Thoracic aorta (tissue), 2 donors: ENCODE measurements around the gene SLC1A1. TPM values are rescaled to one million over a fixed set of nuclear protein-coding genes. Genes with fewer than 3 reads are reported as not detected.

Source experiments
- ATAC-seq: fragments of 150-250 bp; one replicate; pipeline ENCODE4 v1.8.0; 2017; ENCODE audit warnings: low read depth; ENCODE audit not compliant: insufficient number of reproducible peaks, low FRiP score
- DNase-seq: peaks from one replicate; pipeline ENCODE4 v3.0.0-alpha.2; 2020; ENCODE audit warnings: low spot score
- H3K27ac ChIP-seq, 2 donors: fragments of 200-600 bp; sonication (generic); 1 replicate in 1 of 2; 2 replicates in 1 of 2; pipeline ENCODE4 v1.5.1; 2016; ENCODE audit warnings: mild to moderate bottlenecking in 2 of 2, moderate library complexity in 2 of 2
- H3K27me3 ChIP-seq: fragments of 200-600 bp; sonication (generic); replicated peaks from 2 replicates; pipeline ENCODE4 v1.6.0; 2016; ENCODE audit warnings: mild to moderate bottlenecking; ENCODE audit not compliant: insufficient read depth
- H3K36me3 ChIP-seq: fragments of 200-600 bp; sonication (generic); one replicate; pipeline ENCODE4 v1.5.1; 2016
- H3K4me1 ChIP-seq, 2 donors: fragments of 200-600 bp; sonication (generic); 1 replicate in 1 of 2; 2 replicates in 1 of 2; pipeline versions ENCODE4 v1.5.1 to v1.6.0; 2016; ENCODE audit warnings: low read depth in 2 of 2, mild to moderate bottlenecking in 1 of 2; ENCODE audit not compliant: control insufficient read depth in 1 of 2
- H3K4me3 ChIP-seq: fragments of 200-600 bp; sonication (generic); 2 replicates; pipeline ENCODE4 v1.5.1; 2016; ENCODE audit warnings: mild to moderate bottlenecking
- H3K9me3 ChIP-seq: fragments of 200-600 bp; sonication (generic); 2 replicates; pipeline ENCODE4 v1.5.1; 2016
- total RNA-seq, 2 donors: library from RNA; depleted of rRNA; stranded (reverse); fragments of >200 nt; gene quantifications; one replicate each; pipeline versions ENCODE4 v1.1.0 to v1.2.3, GENCODE V29; 2016
- TF ChIP-seq, protein P1 (sequence below): fragments of 200-600 bp; sonication (generic); IDR thresholded peaks from one replicate; pipeline ENCODE4 v1.5.1; 2019; ENCODE audit warnings: antibody characterized with exemption

SLC1A1 gene
- total RNA-seq, 2 donors from 2014 or later: 3.7 to 7.3 TPM

DNA sequence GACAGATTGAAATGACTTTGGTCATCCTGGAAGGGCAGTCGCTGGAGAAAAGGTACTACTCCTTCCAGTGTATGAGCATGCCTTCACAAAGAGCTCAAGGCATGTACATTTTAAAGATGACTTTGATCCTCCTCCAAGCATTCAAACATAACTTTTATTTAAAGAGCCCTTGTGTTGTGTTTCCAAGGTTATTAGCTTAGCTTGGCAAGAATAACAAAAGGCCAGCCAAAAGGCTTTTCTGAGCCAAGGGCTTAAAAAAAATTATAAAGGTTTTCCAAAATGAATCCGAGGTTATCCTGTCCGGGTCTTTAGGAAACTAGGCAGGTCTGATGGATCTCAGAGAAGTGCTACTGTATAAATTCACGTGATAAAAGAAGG lies 100.8 kb downstream of the SLC1A1 start:
- H3K27me3 ChIP-seq: no peaks in the 10 kb centered on the region
- no peak for DNase-seq
- no peak overlapping the region for H3K4me3 ChIP-seq
- H3K9me3 ChIP-seq: no peaks in the 10 kb centered on the region
- H3K27ac ChIP-seq: no peak overlapping the region
- TF ChIP-seq, protein P1, sequence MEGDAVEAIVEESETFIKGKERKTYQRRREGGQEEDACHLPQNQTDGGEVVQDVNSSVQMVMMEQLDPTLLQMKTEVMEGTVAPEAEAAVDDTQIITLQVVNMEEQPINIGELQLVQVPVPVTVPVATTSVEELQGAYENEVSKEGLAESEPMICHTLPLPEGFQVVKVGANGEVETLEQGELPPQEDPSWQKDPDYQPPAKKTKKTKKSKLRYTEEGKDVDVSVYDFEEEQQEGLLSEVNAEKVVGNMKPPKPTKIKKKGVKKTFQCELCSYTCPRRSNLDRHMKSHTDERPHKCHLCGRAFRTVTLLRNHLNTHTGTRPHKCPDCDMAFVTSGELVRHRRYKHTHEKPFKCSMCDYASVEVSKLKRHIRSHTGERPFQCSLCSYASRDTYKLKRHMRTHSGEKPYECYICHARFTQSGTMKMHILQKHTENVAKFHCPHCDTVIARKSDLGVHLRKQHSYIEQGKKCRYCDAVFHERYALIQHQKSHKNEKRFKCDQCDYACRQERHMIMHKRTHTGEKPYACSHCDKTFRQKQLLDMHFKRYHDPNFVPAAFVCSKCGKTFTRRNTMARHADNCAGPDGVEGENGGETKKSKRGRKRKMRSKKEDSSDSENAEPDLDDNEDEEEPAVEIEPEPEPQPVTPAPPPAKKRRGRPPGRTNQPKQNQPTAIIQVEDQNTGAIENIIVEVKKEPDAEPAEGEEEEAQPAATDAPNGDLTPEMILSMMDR: no peak
- ATAC-seq: no peak
- H3K36me3 ChIP-seq: no peaks in the 10 kb centered on the region
- peaks cover 5 to 24% of the 10 kb centered on the region in 2 donors for H3K4me1 ChIP-seq

DNA sequence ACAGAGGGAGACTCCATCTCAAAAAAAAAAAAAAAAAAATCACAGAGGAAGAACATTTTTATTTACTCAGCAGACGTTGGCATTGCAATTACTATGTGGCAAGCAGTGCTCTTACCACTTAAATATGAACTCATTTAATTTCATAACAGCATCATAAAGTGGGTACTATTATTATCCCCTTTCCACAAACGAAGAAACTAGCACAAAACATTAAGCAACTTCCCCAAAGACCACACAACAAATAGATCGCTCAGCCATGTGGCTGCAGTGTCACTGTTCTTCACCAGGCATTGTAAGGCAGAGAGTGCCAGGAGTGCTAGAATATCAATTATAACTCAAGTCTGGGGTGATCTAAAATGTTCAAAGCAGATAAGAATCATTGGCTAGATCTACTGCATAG lies 102.0 kb downstream of the SLC1A1 start:
- no peak overlapping the region for H3K27ac ChIP-seq
- H3K4me3 ChIP-seq: no peak overlapping the region
- H3K9me3 ChIP-seq: no peaks in the 10 kb centered on the region
- TF ChIP-seq, protein P1: no peak
- no peak for ATAC-seq
- H3K36me3 ChIP-seq: no peaks in the 10 kb centered on the region
- DNase-seq: no peak
- H3K27me3 ChIP-seq: no peaks in the 10 kb centered on the region
- H3K4me1 ChIP-seq: peaks cover 11 to 32% of the 10 kb centered on the region in 2 donors

DNA sequence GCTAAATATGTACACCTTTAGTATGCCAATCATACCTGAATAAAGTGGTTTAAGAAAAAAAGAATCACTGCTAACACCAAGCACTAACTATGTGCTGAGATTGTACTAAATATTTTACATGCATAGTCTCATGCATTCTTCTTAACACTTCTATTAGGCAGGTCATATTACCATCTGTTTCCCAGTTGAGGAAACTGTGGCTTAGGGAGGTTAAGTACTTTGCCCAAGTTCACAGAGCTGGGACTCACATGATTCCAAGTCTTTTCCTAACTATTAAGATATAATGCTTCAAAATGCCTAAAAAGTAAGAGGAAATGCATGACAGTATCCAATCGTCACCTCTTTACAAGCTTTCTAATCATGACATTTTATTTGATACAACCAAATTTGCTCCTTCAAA lies 102.6 kb downstream of the SLC1A1 start:
- no peaks in the 10 kb centered on the region for H3K9me3 ChIP-seq
- DNase-seq: no peak
- H3K36me3 ChIP-seq: no peaks in the 10 kb centered on the region
- peaks cover 11 to 32% of the 10 kb centered on the region in 2 donors for H3K4me1 ChIP-seq
- H3K27me3 ChIP-seq: no peaks in the 10 kb centered on the region
- TF ChIP-seq, protein P1: no peak
- H3K27ac ChIP-seq: no peak overlapping the region
- H3K4me3 ChIP-seq: no peak overlapping the region
- ATAC-seq: no peak

DNA sequence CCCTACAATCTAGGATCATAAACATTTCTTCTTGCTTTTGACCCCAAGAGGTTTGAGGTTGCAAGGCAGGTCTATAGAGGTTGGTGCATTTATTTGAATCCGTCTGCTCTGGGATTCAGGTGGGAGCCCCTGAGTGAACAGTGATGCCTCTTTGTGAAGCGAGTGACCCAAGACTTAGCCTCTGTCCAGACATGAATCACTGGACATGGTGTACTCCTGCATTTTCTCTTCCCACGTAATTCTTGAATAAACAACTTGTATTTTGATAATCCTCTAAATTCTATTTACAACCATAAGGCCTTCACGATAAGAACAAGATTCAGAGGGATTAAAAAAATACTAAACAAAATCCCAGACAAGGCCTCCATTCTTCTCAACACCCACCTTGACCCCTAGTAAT lies 104.3 kb downstream of the SLC1A1 start:
- Histone ChIP-seq H3K4me3 (no peak overlapping the region), H3K9me3 (no peaks in the 10 kb centered on the region), H3K4me1 (peaks cover 11 to 32% of the 10 kb centered on the region in 2 donors), H3K36me3 (no peaks in the 10 kb centered on the region), H3K27me3 (no peaks in the 10 kb centered on the region), H3K27ac (no peak overlapping the region)
- TF ChIP-seq, protein P1: no peak
- no peak for ATAC-seq
- DNase-seq: no peak

DNA sequence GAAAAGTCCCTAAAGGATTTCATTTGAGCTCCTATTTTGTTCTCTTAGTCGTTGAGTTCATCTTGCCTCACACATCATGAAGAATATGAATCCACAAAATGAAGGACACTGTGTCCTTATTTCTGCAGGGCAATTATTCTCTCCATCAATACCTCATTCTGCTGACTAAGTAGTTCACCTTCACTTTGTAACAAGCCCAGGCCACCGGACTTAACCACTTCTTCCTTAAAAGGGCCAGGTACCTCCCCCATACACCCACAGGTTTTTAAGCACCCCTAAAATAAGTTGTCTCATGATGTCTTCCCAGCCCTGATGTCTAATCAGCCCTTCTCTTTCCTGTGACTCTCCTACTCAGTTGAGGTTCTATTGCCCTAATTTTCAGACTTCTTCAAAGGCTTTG lies 104.7 kb downstream of the SLC1A1 start:
- no peak overlapping the region for H3K27ac ChIP-seq
- DNase-seq: no peak
- no peak for ATAC-seq

More for the DNA sequence above, 104.7 kb downstream of the SLC1A1 start:
- TF ChIP-seq, protein P1: no peak
- H3K4me1 ChIP-seq: peaks cover 11 to 32% of the 10 kb centered on the region in 2 donors
- H3K36me3 ChIP-seq: no peaks in the 10 kb centered on the region
- no peak overlapping the region for H3K4me3 ChIP-seq
- H3K27me3 ChIP-seq: no peaks in the 10 kb centered on the region
- no peaks in the 10 kb centered on the region for H3K9me3 ChIP-seq
